Activated naive CD8-positive, alpha-beta T cell treated with anti-CD3 and anti-CD28 coated beads, Interleukin-2, amount 50 U/mL, for 16 hours (primary cell): ENCODE results near the gene ZNF665.
"Not testable (repeated sequence)": the region's sequence is repeated elsewhere in the genome, so short reads cannot be mapped to it uniquely, and the experiment has no call there.

Experiments used
- DNase-seq: peaks from one replicate; pipeline ENCODE4 v3.0.0-alpha.2; 2020; ENCODE audit warnings: low read depth, low spot score

The ZNF665 gene

DNA sequence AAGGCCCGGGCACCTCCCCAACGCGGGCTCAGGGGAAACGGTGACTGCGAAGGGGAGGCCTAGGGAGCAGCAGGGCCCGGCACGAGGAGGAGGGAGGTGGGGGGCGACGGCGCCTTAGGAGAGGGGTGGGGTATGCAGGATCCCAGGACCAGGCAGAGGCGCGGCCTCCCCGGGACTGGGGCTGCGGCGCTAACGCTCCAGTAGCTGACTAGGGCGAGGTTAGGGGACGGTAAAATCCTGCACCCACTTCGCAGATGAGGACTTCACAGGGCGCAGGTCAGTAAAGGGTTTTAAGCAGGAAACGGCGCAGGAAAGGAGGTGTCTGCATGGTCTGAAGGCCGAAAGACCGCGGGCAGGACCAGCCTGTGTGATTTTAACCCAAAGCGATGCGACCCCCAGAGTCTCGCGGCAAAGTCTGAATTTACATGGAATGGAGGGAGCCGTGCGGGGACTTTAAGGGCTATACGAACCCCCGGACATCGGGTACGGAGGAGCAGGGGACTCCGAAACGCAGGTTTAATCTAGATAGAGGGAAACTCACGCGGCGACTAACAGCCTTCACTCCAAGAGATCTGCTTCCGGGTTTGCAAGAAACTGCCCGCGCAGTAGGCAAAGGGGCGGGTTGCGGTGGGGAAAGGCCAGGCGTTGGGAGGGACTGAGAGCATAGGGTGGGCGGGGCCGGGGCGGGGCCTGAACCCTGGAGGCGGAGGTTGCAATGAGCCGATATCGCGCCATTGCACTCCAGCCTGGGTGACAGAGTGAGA is at the start of gene ZNF665:
Gene ZNF665 (minus strand): TSS at position 588 of the 764 bp plus-strand sequence. CDS start 10,460 bp downstream, outside the sequence.
- peak; percentile 40 for DNase-seq

DNA sequence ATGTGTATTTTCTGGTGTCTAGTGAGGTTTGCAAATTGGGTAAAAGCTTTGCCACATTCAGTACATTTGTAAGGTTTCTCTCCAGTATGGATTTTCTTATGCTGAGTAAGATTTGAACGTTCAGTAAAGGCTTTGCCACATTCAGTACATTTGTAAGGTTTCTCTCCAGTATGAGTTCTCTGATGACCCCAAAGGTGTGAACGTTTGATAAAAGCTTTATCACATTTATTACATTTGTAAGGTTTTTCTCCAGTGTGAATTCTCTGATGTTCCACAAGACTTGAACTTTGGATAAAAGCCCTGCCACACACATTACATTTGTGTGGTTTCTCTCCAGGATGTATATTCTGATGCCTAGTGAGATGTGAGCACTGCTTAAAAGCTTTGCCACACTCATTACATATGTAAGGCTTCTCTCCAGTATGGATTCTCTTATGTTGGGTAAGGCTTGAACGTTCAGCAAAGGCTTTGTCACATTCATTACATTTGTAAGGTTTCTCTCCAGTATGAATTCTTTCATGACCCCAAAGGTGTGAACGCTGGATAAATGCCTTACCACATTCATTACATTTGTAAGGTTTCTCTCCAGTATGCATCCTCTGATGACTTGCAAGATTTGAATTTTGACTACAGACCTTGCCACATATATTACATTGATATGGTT is 44.1 kb upstream of the ZNF665 start:
- no peak for DNase-seq

DNA sequence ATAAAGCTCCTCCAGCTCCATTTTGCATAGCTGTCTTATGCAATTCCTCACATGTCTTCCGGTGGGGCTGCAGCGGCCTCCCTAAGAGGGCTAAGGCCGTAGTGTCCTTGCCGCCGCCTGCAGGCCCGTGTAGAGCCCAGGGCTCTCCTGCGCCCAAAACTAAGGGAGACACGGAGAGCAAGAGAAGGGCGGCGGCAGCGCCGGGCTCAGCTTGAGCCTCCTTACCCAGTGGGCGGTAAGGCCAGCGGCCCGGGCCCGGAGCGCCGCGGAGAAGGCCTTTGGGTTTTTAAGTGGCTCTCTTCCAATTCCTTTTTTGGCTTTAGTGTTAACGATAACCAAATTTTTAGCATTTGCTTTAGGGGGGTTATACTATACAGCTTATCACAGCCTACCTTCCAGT is 31.4 kb upstream of the ZNF665 start:
- DNase-seq: no peak

DNA sequence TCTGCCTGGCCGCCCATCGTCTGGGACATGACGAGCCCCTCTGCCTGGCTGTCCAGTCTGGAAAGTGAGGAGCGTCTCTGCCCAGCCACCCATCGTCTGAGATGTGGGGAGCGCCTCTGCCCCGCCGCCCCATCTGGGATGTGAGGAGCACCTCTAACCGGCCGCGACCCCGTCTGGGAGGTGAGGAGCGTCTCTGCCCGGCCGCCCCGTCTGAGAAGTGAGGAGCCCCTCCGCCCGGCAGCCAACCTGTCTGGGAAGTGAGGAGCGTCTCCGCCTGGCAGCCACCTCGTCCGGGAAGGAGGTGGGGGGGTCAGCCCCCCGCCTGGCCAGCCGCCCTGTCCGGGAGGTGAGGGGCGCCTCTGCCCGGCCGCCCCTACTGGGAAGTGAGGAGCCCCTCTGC is 29.6 kb upstream of the ZNF665 start:
- not testable (repeated sequence) for DNase-seq

DNA sequence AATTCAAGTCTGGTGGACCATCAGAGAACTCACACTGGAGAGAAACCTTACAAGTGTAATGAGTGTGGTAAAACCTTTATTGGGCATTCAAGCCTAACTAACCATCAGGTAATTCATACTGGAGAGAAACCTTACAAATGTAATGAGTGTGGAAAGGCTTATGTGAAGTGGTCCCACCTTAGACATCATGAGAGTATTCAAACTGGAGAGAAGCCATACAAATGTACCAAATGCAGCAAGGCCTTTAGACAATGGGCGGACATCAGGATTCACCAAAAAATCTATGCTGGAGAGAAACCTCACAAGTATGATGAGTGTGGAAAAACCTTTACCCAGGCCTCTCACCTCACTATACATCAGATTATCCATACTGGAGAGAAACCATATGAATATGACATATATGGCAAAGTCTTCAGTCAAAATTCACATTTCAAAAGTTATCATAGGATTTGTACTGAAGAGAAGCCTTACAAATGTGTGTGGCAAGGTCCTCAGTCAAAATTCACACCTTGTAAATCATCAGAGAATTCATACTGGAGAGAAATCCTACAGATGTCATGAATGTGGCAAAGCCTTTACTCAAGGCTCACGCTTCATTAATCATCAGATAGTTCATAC is 19.7 kb upstream of the ZNF665 start:
- DNase-seq: no peak

DNA sequence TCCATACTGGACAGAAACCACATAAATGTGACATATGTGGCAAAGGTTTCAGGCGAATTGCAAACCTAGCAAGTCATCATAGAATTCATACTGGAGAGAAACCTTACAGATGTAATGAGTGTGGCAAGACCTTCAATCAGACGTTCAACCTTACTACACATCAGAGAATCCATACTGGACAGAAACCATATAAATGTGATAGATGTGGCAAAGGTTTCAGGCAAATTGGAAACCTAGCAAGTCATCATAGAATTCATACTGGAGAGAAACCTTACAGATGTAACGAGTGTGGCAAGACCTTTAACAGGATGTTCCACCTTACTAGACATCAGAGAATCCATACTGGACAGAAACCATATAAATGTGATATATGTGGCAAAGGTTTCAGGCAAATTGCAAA is 18.4 kb upstream of the ZNF665 start:
- DNase-seq: not testable (repeated sequence)

DNA sequence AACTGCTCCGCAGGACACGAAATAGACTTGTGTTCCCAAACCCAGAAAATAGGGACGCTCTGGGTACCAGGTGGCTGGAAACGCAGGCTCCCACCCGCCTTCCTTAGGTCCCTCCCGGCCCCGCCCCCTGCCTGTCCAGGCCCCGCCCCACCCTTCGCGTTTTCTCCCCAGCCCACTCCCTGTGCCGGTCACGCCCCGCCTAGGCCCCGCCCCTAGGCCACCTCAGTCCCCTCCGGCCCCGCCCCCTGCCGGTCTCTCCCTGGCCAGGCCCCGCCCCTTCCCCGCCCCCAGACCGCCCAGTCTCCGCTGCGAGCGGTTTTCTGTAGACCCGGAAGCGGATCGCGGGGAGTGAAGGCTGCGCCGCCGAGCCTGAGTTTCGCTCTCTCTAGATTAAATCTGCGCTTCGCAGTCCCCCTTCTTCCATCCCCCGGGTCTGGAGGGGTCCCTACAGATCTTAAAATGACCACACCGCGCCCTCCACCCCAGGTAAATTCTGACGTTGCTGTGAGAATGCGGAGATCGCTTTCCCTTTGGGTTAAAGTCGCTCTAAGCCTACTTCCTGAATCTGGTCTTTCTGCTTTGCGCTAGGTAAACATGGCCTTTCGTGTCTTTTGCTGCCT is 3.7 kb upstream of the ZNF665 start:
- DNase-seq: peak; percentile 98

DNA sequence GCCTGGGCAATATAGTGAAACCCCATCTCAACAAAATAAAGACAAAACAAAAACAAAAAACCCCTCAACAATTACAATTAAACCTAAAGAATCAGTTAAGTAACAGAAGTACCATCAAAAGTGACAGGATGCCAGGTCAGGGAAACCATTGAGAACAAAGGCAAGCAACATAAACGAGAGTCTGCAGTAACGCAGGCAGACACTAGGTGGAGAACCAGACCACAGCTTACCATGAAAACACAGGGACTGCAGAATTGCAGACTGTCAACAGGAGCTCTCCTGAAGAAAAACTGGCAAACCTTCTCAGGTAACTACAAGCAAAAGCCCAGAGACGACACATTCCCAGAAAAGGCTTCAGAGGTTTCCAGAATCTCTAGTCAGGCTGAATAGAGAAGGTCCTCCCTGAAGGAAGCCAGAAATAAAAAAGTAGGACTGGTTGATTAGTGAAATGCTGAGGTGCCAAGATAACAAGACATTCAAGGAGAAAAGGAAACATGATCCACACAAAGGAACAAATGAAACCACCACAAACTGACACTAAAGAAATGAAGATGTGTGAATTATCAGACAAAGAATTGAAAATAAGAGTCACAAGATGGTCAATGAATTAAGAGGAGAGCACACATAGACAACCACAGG is 2.2 kb upstream of the ZNF665 start:
- DNase-seq: peak; percentile 27

DNA sequence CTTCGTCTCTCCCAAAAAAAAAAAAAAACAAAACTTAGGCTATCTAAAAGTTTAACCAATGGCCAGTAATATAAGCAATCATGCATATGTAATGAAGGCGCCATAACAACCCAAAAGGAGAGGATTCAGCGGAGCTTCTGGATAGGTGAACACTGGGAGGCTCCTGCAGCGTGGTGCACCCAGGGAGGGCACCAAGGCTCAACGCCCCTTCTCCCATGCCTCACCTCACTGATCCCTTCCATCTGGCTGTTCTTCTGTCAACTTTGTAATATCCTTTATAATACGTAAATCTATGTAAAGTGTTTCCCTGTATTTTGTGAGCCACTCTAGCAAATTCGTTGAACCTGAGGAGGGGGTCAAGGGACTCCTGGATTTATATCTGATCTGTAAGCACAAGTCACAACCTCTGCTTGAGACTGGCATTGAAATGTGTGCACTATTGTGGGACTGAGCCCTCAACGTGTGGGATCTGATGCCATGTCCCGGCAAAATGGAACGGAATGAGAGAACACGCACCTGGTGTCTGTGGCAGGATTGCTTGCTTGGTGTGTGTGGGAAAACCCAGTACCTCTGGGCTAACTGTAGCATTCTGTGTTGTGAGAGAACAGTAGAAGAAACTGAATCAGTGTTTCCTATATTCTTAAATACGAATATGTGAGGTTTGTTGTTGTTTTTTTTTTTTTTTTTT is 521 bp upstream of the ZNF665 start:
- DNase-seq: no peak

DNA sequence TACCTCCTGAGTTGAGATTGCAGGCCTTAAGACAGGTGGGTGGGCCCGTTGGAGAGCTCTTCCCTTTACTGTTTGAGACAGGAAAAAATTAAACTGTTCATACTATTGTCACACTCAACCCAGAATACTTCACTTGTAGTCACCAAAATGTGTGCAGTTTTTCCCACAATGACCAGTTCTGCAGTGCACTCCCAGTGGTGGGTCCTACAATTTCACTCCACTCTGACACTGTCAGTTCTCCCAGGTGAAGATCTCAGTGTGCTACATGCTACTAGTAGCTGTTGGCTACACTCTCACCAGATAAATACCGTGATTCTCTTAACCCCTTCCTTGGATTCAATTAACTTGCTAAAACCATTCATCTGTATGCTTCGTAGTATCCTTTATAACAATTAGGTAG is 2.9 kb downstream of the ZNF665 start:
- no peak for DNase-seq

DNA sequence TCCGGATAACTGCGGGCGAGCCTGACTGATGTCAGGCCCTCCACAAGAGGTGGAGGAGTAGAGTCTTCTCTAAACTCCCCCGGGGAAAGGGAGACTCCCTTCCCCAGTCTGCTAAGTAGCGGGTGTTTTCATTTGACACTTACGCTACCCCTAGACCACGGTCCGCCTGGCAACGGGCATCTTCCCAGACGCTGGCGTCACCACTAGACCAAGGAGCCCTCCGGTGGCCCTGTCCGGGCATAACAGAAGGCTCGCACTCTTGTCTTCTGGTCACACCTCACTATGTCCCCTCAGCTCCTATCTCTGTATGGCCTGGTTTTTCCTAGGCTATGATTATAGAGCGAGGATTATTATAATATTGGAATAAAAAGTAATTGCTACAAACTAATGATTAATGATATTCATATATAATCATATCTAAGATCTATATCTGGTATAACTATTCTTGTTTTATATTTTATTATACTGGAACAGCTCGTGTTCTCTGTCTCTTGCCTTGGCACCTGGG is 3.4 kb downstream of the ZNF665 start:
- not testable (repeated sequence) for DNase-seq

DNA sequence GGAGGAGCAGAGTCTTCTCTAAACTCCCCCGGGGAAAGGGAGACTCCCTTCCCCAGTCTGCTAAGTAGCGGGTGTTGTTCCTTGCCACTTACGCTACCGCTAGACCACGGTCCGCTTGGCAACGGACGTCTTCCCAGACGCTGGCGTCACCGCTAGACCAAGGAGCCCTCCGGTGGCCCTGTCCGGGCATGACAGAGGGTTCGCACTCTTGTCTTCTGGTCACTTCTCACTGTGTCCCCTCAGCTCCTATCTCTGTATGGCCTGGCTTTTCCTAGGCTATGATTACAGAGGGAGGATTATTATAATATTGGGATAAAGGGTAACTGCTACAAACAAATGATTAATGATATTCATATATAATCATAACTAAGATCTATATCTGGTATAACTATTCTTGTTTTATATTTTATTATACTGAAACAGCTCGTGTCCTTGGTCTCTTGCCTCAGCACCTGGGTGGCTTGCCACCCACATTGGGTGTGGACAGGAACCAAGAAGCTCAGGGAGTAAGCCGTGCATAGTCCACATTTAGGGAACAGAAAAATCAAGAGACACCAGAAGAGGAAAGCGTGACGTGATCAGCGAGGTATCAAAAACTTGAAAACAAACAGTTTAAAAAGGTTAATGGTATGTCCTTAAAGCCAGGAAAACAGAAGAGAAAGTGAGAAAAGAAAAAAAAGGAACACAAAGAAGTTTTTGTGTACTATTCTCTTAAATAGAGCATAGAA is 7.8 kb downstream of the ZNF665 start:
- DNase-seq: not testable (repeated sequence)

DNA sequence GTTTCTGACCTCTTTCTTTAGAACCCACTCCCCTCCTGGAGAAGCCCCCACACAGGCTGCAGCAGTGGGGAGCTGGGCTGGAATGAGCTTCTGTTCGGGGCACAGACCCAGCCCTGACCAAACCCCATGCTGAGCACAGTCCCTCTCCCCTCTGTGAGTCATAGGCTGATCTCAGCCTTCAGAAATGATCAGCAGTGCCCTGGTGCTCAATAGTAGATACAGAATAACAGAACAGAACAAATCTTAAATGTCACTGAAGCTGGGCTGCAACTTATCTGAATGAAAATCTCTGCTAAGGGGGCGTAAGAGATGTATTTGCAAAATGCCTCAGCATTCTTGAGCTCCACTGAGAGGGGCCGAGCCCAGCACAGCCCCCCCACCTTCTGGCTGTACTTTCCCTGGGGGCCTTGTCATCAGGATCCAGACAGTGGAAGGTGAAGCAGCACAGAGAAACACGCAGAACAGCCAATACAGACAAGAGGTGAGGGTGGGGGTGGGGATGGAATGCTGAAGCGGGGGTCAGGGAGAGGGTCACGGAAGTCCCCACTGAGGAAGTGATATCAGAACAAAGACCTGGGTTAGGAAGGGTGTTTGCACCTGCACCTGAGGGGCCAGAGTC is 9.9 kb downstream of the ZNF665 start:
- no peak for DNase-seq

DNA sequence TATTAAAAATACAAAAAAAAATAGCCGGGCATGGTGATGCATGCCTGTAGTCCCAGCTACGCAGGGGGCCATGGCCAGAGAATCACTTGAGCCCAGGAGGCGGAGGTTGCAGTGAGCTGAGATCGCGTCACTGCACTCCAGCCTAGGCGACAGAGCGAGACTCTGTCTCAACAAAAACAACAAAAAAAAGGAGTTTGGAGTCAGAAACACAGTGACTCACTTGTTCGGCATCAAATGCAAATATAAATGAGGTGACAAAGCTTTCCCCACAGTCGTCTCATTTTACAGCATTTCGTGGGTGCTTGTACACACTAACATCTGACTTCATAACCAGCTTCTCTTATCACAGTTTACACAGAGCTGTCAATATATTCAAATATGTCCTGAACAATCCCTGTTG is 11.0 kb downstream of the ZNF665 start:
- DNase-seq: no peak

DNA sequence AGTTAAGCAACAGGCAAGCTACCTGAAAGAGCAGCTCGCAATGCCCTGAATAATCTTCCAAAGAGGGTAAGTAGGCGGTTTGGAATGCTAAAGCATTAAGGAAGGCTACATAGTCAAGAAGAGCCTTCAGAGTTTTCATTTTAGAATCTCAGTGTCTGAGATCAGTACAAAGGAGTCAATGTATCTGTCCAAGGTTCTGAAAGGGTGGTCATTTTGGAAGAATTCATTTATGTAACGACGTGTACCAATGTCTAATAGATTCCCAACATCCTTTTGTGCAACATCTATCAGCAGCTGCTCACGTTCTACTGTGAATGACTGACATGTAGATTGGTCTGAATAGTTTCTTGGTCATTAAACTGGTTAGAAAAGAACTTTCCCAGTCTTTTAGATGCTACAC is 15.2 kb downstream of the ZNF665 start:
- no peak for DNase-seq

DNA sequence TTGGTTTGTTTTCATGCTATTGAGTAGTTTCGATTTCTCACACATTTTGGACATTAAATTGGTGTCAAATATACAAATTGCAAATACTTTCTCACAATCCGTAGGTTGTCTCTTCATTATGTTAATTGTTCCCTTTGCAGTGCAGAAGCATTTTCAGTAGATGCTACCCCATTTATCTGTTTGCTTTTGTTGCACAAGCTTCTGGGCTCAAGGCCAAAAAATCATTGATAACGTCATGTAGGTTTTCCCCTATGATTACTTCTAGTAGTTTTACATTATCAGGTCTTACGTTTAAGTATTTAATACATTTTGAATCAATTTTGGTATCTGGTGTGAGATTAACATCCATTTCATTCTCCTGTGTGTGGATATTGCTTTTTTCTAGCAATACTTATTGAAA is 20.3 kb downstream of the ZNF665 start:
- DNase-seq: no peak

DNA sequence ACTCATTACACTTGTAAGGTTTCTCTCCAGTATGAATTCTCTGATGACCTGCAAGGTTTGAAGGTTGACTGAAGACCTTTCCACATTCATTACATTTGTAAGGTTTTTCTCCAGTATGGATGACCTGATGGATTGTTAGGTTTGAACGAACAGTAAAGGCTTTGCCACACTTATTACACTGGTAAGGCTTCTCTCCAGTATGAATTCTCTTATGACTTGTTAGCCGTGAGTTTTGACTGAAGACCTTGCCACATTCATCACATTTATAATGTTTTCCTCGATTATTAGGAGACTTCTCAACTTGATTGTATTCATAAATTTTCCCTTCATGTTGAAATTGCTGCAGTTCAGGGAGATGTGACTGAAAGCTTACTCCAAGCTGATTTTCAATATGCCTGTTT is 27.5 kb downstream of the ZNF665 start:
- no peak for DNase-seq

DNA sequence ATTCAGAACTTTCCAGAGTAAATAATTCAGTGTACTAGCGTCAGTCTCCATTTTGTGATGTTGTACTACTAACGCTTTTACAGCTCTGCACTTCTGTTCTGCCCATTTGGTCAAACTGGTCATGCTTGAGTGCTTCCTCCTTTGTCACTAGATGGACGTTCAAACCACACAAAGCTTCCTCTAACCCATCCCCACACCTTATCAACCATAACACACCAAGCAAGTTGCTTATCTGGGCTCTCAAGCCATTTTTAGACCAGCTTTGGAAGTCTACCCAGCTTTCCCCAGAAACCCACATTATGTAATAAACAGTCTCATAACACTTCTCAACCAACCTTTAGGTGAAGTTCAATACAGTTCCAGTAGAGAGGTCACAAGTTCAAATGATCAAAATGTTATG is 32.0 kb downstream of the ZNF665 start:
- no peak for DNase-seq

DNA sequence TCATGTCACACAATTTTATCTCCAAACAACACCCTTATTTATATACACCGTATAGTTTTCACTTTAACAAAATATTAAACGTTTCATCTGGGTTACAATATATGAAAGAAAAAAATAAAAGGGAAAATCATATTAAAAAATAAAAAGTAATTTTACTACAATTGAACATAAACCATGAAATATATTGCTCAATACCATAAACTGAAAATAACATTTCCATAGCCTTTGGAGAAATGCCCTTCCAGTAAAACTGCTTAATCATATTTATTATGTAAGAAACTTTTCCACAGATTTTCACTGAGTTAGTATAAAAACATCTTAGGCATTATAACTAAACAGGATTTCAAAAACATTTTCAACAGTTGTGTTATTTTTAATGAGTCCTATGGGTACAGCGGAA is 32.8 kb downstream of the ZNF665 start:
- DNase-seq: no peak

DNA sequence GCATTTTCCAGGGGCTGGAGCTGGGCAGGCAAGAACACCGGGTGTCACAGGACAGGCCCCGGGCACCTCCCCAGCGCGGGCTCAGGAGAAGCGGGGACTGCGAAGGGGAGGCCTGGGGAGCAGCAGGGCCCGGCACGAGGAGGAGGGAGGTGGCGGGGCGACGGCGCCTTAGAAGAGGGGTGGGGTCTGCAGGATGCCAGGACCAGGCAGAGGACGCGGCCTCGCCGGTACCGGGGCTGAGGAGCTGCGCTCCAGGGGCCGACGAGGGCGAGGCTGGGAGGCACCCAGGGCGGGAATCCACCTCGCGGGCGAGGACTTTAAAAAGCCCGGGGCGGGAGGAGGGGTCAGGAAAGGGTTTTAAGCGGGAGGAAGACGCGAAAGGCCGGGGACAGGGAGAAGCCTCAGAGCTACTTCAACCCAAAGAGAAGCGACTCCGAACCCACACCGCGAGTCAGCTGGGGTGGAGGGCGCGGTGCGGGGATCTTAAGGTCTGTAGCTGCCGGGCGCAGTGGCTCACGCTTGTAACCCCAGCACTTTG is 35.0 kb downstream of the ZNF665 start:
- DNase-seq: no peak
